OCI-M1 (cell line): ENCODE data around the gene GALNT3.
A peak's percentile ranks its signal among the peaks of the same experiment; 100 is the strongest.

ENCODE experiments used
- DNase-seq: peaks from one replicate; lab custom pipeline; 2025; lab: John Stamatoyannopoulos, UW

The GALNT3 gene

DNA sequence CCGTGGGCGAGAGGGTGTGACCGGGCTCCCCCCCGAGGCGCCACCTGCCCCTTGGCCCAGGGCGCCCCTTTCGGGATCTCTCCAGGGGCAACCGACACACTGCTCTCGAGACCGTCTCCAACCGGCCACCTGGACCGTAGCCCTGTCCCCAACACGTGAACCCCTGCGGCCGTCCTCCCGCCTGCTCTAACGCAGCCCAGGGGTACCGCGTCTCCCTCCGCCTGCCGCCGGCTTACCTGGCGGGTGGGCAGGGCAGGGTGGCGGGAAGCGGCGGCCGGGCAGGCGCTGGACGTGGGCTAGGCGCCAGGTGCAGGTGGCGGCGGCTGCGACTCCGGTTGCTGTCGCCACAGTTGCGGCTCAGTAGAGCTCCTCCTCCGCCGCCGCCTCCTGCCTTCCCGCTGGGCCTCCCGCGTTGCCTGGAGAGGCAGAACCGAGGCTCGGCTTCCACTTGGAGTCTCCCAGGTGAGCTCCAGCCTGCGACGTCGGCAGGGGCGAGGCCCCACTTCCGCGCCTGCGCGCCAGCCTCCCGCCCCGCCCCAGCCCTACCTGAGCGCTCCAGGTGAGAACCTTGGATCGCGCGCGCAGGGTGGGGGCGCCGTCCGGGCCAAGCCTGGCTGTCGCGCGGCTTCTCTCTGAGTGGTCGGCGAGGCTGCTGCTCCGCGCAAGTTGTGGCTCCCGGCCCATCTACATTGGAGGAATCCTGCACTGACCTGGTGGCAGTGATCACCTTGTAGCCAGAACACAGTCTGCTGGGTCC lies at the start of gene GALNT3:
GALNT3 (minus strand) TSS at position 469 of the 757 bp plus-strand sequence. CDS start 23,547 bp downstream, outside the sequence.
- no peak for DNase-seq

DNA sequence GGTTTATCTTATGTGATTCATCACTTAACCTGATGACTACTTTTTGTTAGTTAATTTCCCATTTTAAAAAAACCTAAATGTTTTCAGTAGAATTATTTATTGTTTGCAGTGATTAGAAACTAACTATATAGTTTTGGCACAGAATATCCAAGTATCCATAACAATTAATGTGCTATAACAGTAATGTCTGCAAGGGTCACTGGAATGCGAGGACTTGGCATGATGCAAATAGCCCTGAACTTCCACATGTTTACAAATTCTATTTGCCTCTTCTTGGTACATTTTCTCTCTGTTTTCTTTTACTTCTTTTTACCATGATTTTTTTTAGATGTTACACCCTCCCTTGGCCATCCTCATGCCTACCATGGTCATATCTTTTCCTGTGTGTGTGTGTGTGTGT lies 49.3 kb upstream of the GALNT3 start:
- no peak for DNase-seq

DNA sequence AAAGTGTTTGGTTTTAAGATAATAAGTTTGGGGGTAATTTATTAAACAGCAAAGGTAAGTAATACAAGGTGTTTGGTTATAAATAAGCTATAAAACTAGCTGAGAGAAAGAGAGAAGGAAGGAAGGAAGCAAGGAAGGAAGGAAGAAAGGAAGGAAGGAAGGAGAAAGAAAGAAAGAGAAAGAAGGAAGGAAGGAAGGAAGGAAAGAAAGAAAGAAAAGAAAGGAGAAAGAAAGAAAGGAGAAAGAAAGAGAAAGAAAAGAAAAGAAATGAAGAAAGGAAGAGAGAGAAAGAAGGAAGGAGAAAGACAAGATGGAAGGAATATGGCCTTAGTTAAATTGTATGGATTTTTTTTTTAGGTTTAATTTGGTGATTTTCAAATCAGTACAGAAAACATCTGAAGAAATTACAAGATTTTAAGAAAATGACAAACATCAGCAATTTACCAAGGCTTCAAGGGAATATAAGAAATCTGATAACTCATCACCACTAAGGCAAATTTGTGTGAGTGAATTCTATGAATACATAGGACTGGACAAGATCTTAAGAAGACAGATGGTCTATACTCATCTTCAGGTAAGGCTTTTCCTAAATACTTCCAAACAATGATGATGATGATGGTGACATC lies 46.4 kb upstream of the GALNT3 start:
- DNase-seq = no peak

DNA sequence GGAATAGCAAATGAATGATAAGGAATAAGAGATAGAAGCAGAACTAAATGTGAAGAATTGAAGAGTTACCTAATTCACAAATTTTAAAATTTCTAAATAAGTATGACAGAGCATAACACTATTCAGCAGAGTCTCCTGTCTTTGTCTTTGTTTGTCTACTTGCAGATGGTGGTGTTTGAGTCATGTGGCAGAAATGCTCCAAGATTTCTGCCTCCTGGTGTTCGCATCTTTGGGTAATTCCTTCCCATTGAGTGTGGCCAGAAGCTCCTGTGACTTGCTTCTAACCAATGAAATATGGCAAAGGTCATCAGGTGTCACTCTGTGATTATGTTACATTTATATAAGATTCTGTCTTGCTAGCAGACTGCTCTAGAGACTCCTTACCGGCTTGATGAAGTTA lies 45.6 kb upstream of the GALNT3 start:
- no peak for DNase-seq

DNA sequence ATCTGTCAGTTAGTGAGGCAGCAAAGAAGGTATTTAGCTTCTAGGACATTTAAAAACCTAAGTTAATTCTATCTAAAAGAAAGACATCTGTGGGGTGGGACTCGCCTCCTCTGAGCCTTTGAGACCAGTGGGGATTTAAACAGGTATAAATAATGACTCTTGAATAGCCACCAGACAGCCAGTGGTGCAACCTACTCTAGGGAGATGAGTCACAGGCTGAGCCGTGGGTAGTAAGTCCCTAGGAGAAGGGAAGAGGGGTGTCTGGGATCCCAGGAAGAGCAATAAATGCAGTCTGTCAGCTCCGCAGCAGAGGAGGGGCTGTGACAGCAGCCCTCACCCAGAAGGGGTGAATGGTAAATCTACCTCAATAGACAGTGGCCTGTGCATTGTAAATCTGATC lies 43.1 kb upstream of the GALNT3 start:
- DNase-seq = no peak

DNA sequence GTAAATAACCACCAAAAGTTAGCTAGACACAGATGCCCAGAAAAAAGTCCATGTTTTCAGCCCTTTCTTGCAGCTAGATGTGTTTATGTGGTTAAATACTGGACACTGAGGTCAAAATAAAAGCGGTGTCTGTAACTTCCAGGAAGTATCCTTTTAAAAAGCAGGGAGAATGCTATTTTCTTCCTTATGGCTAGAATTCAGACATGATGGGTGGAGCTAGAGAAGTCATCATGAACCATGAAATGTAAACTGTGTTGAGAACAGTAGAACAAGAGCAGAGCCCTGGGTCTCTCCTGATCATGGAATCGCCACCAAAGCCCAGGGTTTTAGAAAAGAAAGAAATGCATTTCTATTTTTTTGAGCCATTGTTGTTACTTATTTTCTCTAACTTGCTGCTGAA lies 41.3 kb upstream of the GALNT3 start:
- no peak for DNase-seq

DNA sequence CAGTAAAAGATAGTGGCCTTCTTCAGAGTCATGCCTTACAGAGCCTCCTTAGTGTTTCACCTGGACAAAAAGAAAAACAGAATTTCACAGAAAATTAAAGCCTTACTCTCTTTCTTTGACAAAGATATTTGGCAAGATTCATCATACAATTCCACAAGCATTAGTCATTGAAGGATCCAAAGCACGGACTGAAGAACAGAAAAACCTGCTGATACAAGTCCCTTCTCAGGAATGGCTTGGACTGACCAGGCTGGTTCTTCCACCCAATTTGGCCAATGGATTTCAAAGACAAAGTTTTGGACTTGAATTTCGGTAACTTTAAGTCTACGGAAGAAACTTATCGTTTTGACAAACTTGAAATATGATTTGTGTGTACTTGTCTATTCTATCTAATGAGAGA lies 39.1 kb upstream of the GALNT3 start:
- no peak for DNase-seq

DNA sequence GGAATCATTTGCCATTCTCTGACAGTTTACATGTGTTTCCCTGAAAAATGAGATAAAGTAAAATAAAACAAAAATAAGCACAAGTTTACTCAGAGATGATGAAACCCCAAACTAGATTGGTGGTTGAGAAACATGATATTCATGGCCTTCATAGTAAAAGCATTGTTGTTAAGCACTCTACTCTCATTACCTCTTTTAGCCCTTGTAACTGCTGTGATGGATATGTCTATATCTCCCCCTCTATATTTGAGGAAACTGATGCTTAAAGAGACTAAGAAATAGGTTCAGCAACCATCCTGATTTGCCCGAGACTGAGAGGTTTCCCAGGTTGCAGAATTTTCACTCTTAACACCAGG lies 33.9 kb upstream of the GALNT3 start:
- no peak for DNase-seq

DNA sequence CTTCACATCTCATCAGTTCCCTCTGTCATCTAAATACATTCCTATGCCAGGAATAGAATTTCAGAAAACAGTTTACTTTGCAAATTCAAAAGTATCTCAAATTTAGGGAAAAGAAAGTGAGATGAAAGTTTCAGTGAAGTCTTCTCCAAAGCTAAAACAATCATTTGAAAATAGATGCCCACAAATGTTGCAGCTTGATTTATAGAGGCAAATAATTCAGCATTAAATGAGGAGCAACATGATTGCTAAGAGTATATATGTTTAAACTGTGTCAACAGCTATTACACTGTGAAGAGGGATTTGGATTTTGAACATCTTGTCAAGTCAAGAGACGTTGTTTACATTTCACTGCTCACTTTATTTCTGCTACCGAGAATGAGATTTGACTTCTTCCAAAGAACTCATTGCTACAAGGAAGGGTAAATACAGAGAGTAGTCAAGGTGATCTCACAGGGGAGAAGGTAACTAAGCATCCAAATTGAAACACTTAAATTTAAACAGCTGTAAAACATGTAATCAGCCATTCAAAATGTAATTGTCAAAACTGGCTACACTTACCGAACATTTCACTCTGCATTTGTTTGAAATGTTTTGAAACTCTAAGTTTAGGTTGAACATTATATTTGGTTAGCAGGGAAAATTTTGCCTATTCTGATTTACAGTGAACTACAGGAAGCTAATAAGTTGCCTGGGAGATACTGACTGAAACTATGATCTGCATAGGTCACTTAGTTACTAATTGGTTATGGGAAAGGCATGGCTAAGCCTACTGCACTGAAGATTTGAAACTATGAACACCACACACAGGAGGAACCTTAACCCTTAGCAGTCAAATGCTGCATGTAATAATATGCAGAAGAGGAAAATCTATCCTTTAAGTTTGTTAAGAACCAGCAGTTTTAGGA lies 33.2 kb upstream of the GALNT3 start:
- no peak for DNase-seq

DNA sequence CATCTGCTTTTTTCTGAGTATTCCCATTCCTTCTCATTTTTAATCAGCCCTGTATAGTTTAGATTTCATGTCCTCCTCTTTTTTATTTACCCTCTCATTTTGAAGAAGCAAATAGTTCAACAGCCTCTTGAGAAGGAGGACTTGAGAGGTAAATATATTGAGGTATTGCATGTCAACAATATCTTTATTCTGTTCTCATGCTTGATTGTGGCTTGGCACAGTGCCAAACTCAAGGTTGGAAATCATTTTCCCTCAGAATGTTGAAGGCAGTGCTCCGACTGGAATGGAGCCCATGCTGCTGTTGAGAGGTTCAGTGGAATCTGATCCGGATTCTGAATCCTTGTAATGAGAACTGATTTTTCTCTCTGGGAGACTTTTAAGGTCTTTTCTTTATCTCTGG lies 31.0 kb upstream of the GALNT3 start:
- DNase-seq = peak; percentile 17

DNA sequence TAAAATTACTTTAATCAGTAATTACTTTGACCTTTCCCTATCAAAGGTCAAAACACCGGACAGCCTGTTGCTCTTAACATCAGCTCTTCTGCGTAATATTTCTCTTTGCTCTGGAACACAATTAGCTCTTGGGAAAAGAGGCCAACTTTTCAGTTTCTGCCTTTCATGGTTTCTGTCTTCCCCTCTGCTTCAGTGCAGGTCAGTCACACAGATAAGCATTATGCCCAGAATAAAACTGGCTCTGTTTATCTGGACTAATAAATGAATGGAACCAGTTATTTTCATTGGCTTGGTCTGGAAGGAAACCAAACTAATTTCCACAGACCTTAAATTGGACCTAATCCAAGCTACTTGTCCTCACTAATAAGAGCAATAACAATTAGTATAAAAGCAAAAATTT lies 26.2 kb upstream of the GALNT3 start:
- no peak for DNase-seq

DNA sequence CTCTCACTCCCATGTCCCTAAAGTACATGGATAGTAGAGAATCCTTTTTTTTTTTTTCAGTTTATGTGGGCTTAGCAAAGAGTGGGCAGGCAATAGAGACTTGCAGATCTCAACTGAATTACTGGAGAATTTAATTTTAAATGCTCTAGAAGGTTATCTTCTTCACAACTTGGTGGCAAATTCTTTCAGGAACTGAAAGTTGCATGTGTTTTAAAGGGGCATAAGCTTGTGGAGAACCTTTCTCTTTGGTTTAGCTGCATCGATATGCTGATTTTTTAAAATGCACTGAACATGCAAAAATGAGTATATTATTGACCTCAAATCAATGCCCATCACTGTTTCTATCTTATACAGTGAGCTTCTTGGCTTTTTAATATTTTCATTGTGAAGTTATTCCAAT lies 24.9 kb upstream of the GALNT3 start:
- no peak for DNase-seq

DNA sequence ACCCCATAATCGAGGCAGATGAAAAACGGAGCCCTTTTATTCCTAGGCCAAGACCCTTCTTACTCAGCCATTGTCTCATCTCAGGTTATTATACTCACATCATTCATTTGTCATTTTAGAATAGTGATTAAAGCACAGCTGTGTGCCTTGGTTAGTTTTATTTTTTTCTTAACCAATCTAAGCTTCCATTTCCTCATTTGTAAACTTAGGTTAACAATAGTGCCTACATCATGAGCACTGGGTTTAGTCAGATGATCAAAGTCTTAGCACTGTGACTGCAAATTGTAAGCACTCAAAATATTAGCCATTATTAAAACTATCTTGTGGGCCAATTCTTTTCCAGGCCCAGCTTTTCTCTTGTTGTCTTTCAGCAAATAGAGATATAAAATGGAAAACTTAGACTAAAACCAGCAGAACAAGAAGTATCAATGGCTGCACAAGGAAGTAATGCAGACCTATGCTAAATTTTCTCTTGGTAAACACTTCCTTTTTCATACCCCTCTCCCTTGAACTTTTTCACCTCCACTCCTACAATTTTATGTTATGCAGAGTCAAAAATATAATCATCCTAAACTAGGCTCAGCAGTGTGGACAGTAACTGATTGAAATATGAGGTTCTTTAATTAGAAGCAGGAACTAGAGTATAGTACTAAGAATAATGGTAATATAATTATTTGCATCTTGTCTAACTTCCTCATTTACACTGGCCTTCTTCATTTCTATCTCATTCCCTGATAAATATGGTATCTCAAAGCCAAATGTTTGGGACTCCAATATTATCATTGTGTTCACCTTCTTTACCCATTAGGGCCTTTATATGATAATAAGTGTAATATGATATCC lies 21.5 kb upstream of the GALNT3 start:
- DNase-seq = peak; percentile 13

DNA sequence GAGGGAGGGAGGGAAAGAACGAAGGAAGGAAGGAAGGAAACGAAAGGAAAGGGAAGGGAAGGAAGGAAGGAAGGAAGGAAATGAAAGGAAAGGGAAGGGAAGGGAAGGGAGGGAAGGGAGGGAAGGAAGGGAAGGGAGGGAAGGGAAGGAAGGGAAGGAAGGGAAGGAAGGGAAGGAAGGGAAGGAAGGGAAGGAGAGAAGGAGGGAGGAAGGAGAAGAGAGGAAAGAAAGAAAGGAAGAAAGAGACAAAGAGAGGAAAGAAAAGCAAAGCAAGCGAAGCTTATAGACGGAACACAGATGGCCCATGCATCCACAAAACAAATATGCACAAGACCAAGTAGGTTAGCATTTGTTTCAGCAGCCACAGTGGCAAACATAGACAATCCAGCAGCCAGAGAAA lies 20.4 kb upstream of the GALNT3 start:
- no peak for DNase-seq

DNA sequence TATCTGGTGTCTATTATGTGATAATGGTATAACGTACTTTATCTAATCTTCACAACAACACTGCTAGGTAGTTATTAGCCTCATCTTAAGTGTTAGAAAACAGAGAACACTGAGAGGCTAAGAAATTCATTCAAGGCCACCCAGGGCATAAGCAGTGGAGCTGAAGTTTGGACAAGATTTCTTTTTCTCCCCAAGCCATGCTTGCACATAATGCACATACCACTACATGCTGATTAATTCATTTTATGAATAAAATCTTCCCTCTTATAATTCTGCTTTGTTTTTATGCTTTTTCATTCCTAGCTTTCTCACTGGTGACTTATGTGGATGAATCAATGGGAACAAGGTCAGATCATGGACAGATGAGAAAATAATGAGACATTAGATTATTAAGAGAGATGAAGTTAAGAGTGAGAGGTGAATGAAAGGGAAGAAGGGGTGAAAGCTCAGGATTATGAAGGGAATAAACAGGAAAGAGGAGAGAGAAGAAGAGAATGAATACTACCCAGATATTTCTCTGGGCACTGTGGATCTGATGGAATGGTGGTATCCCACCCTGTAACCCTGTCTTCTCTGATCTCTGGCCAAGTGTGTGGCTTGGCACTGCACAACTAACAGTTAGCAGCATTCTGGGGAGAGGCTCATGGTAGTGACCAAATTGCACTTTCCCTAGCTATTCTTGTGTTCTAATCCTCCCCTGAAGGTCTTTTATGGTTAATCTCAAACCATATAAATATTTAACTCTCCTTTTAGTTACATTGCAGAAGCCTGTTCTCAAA lies 17.7 kb upstream of the GALNT3 start:
- no peak for DNase-seq

DNA sequence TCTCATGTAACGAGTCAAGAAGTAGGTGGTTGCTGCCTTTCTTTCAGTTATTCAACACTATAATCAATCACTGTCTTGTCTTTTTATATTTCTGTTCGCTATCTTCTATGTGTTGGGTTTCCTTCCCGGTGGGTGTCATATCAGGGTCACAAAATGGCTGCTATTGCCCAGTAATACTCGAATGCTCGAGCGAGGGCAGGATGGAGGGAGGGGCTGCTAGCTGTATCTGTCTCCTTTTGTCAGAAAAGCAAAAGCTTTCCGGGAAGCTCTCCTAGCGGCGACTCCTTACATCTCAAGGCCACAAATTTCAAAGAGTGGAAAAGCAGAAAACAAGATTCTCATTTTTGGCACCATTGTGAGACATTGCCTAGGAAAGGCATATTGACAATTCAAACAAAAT lies 16.4 kb upstream of the GALNT3 start:
- no peak for DNase-seq

DNA sequence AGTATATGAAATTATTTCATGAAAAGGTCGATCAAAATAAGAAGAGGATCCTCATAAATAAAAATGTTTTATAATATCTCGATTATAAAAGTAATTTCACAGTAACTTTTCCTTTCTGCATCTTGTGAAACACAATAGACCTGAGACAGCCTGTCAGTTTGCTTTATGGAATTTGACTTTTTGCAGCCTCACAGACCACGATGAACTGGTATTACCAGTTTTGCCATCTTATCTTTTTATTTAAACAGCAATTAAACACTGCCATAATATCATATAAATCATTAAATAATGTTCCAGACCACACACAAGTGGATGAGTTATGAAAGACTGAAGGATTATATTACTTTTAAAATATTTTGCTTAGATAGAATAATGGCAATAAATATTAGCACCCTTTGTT lies 10.7 kb upstream of the GALNT3 start:
- no peak for DNase-seq

DNA sequence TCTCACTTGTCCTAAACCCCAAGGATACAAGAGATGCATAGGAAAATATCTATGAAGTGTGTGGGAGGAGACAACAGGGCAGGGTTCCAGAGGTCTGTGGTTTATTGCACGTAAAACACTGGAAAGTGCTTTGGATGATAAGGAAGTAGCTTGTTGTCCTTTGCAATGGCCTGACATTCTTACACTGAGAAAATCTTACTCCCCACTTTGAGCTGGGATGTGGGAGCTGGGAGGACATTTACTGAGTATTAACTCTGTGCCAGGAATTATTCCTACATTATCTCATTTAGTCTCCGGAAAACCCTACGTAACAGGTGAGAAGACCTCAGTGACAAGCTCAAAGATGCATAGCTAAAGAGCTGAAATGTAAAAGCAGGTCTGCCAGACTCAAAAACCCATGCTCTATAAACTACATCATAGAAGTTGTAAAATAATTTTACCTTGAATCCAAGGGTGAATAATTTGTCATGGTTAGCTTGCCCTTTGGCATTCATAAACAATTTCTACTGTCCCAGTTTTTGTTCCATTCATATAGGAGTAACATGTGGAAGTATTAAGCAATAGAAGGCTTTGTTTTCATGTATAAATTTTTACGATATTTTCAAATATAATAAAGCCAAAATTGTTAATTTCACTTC lies 9.2 kb upstream of the GALNT3 start:
- DNase-seq = peak; percentile 80

DNA sequence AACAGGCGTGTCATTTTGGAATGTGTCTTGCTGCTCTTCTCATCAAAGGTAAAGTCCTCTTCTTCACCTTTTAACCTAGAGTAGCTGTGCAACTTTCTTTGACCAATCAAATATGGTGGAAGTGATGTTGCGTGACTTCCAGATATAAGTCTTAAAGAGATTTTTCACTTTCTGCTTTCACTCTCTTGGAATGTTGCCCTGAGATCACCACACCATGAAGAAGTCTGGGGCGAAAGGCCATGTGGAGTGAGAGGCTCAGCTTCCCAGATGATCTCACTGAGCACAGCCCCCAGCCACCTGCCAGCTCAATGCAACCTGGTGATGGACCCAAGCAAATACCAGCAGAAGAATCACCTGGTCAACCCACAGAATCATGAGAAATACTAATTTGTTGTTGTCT lies 7.1 kb upstream of the GALNT3 start:
- DNase-seq = no peak

DNA sequence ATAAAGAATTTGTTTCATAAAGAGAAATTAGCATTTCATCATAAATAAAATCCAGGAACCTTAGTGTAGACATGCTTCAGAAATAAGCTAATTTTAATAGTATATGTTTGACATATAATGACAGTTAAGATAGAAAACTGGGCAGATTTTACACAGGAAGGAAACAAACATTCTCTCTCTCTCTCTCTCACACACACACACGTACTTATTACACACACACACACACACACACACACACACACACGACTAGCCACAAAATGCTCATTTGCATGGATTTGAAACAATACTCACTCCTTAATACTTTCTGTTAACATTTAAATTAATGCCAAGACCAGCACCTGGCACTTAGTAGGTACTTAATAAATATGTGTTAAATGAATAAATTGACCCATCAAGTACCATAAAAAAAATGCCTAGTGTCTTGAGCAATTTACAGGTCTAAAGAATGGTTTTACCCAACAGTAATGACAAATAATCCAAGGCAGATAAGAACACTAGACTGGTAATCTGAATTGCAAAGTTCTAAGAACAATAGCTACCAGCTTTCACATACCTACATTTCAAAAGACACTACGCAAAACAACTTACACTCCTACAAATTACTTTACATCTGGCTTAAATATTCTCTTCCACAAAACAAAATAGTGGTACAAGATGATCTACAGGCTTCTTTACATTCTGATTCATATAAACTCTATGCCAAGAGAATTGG lies 2.9 kb upstream of the GALNT3 start:
- DNase-seq = no peak
